Measurements from ENCODE around the gene IRF5. TPM values are rescaled to one million over a fixed set of nuclear protein-coding genes. Genes with fewer than 3 reads are reported as not detected.

The IRF5 gene
- total and polyA plus RNA-seq, 5 donors from 2014 or later = 13.5 to 24.1 (median 19.3) TPM

DNA sequence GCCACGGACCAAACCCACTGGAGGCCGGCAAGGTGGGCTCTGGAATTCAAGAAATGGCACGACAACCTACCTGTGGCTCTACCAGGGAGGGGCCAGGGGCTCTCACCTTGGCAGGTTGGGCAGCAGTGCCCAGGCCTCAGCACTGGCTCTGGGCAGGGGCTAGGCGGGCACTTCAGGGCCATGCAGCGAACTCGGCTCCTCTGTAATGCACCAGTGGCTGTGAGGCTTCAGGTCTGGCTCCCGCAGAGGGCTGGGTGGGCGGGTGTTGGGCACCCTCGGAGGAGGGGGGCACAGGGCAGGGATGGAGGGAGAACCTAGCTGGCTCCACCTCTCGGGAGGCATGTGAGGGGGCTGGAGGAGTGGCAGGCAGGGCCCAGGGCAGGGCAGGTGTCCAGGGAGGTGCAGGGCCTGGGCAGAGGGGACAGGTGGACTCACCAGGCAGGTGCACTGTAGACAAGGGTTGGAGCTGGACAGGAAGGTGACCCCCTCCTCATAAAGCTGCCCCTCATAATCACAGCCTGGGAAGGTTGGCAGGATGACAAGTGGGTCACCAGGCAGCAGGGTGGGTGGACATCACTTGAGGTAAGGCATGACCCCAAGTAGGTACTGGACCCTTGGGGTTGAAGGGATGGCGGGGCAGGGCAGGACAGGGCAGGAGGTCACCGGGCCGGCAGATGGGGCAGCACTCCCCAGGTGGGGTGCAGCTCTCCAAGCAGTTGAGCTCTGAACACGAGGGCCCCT is 33.9 kb upstream of the IRF5 start:
- peaks cover 37% of the 10 kb centered on the region for H3K27me3 Mint-ChIP-seq
- no peak for DNase-seq

DNA sequence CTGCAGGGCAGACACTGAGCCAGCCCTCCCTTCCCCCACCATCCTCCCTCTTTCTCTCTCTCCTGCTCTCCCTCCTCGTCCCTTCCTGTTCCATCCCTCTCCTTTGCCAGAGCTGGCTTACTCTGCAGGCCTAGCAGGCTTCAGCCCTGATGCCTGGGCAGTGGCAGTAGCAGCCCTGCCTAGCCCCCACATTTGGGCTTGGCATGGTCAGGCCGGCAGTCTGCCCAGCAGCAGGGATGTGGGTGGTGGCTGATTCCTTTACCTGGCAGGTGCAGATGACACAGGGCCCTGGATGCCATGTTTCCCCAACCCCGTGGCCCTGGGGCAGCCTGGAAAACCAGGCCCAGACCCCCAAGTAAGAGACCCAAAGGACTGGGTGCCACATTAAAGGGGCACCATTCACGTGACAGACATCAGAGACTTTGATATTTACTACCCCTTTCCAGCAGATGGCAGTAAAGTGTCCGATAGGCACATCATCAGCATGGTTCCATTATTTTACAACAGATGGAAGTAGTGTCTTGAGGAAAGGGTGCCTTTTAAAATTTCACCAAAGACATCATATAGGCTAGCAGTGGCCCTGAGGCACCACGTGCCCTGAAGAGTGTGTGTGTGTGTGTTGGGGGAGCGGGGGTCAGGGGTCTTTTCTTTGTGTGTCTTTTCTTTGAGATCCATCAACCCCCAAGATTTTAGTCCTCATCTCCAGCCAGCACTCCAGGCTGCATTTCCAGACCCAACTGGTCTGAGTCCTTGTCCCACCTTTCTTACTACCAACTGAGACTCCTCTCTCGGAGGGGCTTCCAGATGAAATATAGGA is 33.1 kb upstream of the IRF5 start:
- H3K27me3 ChIP-seq (ENCODE audit: control insufficient read depth, insufficient read depth, low read length) = peaks cover 1% of the 10 kb centered on the region
- no peaks in the 10 kb centered on the region for H3K36me3 ChIP-seq (ENCODE audit: control insufficient read depth, insufficient read depth, low read length)
- ATAC-seq (ENCODE audit: low read depth in 2 of 2) (peak; percentile 64 to 74), DNase-seq (peak in 2 of 3 donors; percentile 65 to 68)
- no peak overlapping the region for H3K27ac ChIP-seq (ENCODE audit: insufficient read depth, low read length, poor library complexity, severe bottlenecking)
- no peaks in the 10 kb centered on the region for H3K4me1 Mint-ChIP-seq
- H3K9me3 Mint-ChIP-seq = peaks cover 0 to 5% (median 0%) of the 10 kb centered on the region in 7 donors
- no peak overlapping the region for H3K27ac Mint-ChIP-seq
- H3K4me3 Mint-ChIP-seq = no peak overlapping the region
- H3K27me3 Mint-ChIP-seq = peaks cover 43% of the 10 kb centered on the region
- H3K36me3 Mint-ChIP-seq = no peaks in the 10 kb centered on the region
- H3K9me3 ChIP-seq (ENCODE audit: control insufficient read depth in 2 of 2, low read length in 2 of 2) = peaks cover 2 to 3% of the 10 kb centered on the region in 2 experiments
- H3K4me3 ChIP-seq (ENCODE audit: low read depth, low read length) = no peak overlapping the region
- H3K4me1 ChIP-seq (ENCODE audit: control insufficient read depth, insufficient read depth, low read length, poor library complexity, severe bottlenecking) = no peaks in the 10 kb centered on the region

More for the DNA sequence above, 33.9 kb upstream of the IRF5 start:
- no peaks in the 10 kb centered on the region for H3K36me3 Mint-ChIP-seq
- H3K4me1 Mint-ChIP-seq = no peaks in the 10 kb centered on the region
- ATAC-seq (ENCODE audit: low read depth in 2 of 2) = no peak
- Histone ChIP-seq H3K4me3 (ENCODE audit: low read depth, low read length) (no peak overlapping the region), H3K27me3 (ENCODE audit: control insufficient read depth, insufficient read depth, low read length) (peaks cover 3% of the 10 kb centered on the region), H3K36me3 (ENCODE audit: control insufficient read depth, insufficient read depth, low read length) (no peaks in the 10 kb centered on the region), H3K4me1 (ENCODE audit: control insufficient read depth, insufficient read depth, low read length, poor library complexity, severe bottlenecking) (no peaks in the 10 kb centered on the region), H3K9me3 (ENCODE audit: control insufficient read depth in 2 of 2, low read length in 2 of 2) (peaks cover 6 to 7% of the 10 kb centered on the region in 2 experiments), H3K27ac (ENCODE audit: insufficient read depth, low read length, poor library complexity, severe bottlenecking) (no peak overlapping the region)
- H3K4me3 Mint-ChIP-seq = no peak overlapping the region
- peaks cover 0 to 5% (median 0%) of the 10 kb centered on the region in 7 donors for H3K9me3 Mint-ChIP-seq
- no peak overlapping the region for H3K27ac Mint-ChIP-seq

GRCh38 chr7:128906001-128906765 is 31.5 kb upstream of the IRF5 start:
- Histone ChIP-seq H3K4me1 (ENCODE audit: control insufficient read depth, insufficient read depth, low read length, poor library complexity, severe bottlenecking) (no peaks in the 10 kb centered on the region), H3K27ac (ENCODE audit: insufficient read depth, low read length, poor library complexity, severe bottlenecking) (no peak overlapping the region), H3K27me3 (ENCODE audit: control insufficient read depth, insufficient read depth, low read length) (no peaks in the 10 kb centered on the region), H3K4me3 (ENCODE audit: low read depth, low read length) (no peak overlapping the region), H3K9me3 (ENCODE audit: control insufficient read depth in 2 of 2, low read length in 2 of 2) (no peaks in the 10 kb centered on the region), H3K36me3 (ENCODE audit: control insufficient read depth, insufficient read depth, low read length) (no peaks in the 10 kb centered on the region)
- Mint-ChIP-seq H3K27me3 (peaks cover 45% of the 10 kb centered on the region), H3K4me1 (no peaks in the 10 kb centered on the region), H3K36me3 (no peaks in the 10 kb centered on the region), H3K9me3 (peaks cover 0 to 5% (median 0%) of the 10 kb centered on the region in 7 donors), H3K27ac (no peak overlapping the region), H3K4me3 (no peak overlapping the region)
- DNase-seq = no peak
- no peak for ATAC-seq (ENCODE audit: low read depth in 2 of 2)

GRCh38 chr7:128906766-128907559 is 30.8 kb upstream of the IRF5 start:
- no peak overlapping the region for H3K4me3 ChIP-seq (ENCODE audit: low read depth, low read length)
- H3K27me3 ChIP-seq (ENCODE audit: control insufficient read depth, insufficient read depth, low read length) = no peaks in the 10 kb centered on the region
- H3K27ac ChIP-seq (ENCODE audit: insufficient read depth, low read length, poor library complexity, severe bottlenecking) = no peak overlapping the region
- no peak overlapping the region for H3K4me3 Mint-ChIP-seq
- H3K36me3 ChIP-seq (ENCODE audit: control insufficient read depth, insufficient read depth, low read length) = no peaks in the 10 kb centered on the region
- peaks cover 0 to under 1% (median 0%) of the 10 kb centered on the region in 7 donors for H3K9me3 Mint-ChIP-seq
- H3K4me1 Mint-ChIP-seq = no peaks in the 10 kb centered on the region
- DNase-seq (no peak), ATAC-seq (ENCODE audit: low read depth in 2 of 2) (no peak)
- peaks cover 53% of the 10 kb centered on the region for H3K27me3 Mint-ChIP-seq
- H3K9me3 ChIP-seq (ENCODE audit: control insufficient read depth in 2 of 2, low read length in 2 of 2) = no peaks in the 10 kb centered on the region
- no peaks in the 10 kb centered on the region for H3K4me1 ChIP-seq (ENCODE audit: control insufficient read depth, insufficient read depth, low read length, poor library complexity, severe bottlenecking)
- no peak overlapping the region for H3K27ac Mint-ChIP-seq
- H3K36me3 Mint-ChIP-seq = no peaks in the 10 kb centered on the region

DNA sequence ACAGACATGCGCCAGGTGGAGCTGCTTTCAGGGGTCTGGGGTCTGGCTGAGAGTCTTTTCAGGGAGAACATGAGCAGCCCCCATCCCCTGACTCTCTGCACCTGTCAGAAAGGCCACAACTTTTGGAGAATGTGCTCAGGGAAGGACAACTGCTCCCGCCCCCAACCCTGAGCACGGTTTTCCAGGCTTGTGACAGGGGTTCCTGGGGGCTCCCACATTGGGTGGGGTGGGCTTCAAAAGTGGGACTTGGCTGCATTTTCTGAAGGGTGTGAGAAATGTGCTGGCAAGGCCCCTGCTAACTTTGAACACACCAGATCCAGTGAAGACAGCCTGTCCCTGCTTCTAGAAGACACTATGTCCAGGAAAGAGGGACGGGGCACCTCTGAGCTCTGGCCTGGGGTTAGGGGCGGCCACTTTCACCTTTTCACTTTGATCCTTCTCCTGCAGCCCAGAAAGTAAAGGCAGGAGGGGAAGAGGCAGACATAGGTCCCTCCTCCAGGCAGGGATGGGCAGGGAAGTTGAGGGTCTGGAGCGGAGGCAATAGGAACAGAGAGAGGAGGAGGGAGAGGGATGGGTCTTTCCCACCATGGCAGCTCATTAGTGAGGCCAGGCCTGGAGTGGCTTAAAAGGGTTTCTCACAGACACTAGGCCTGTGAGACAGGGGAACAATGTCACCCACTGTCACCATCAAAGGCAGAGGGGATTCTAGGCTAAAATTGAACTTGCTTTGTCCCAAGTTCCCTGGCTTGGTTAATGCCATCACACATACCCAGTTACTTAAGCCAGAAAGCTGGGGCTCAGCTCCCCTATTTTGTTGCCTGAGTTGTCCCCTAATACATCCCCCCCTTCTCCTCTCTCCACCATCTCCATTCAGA is 28.7 kb upstream of the IRF5 start:
- H3K4me1 ChIP-seq (ENCODE audit: control insufficient read depth, insufficient read depth, low read length, poor library complexity, severe bottlenecking) = no peaks in the 10 kb centered on the region
- ATAC-seq (ENCODE audit: low read depth in 2 of 2) = no peak
- H3K27ac ChIP-seq (ENCODE audit: insufficient read depth, low read length, poor library complexity, severe bottlenecking) = no peak overlapping the region

DNA sequence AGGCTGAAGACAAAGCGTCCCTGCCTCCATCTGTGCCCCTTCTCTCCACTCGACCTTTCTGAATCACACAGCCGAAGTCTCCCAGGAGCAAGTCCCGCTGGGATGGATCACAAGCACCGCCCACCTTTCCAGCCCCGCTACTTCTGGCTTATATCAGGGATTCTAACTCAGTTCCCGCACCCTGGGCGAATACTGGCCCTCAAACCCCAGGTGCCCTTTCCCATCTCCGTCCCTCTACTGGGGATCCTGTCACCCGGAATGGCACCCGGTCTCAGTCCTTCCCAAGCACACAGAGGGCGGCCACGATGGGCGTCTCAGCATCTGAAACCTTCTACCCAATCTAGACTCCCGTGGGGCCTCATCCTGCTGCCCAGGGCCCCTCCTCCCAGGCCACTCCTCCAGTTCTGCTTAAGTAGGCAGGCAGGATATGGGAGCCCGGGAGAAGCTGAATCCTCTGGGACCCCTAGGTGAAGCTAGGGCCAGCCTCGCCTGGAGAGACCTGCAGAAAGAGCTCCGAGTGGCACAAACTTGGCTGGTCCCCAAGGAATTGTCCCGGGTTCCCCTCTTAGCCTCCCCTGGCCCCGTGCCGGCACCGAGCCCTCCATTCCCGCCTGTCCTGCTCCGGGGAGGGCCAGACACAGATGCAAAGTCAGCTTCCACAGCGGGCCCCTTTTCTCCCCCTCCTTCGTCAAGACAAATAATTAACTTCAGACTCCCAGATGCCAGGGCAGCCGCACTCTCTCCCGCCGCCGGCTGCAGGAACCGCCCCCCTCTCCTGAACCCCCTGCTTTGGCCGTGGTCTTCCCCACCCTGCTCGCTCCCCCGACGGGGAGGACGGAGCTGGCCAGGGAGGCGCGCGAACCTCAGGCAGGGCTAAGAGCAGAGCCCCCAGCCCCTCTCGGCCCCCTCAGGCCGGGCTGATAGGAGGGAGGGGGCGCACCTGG is 27.8 kb upstream of the IRF5 start:
- H3K4me1 ChIP-seq (ENCODE audit: control insufficient read depth, insufficient read depth, low read length, poor library complexity, severe bottlenecking) = peaks cover 3% of the 10 kb centered on the region
- peaks cover 59% of the 10 kb centered on the region for H3K27me3 Mint-ChIP-seq
- no peaks in the 10 kb centered on the region for H3K9me3 Mint-ChIP-seq
- peaks cover 0 to 8% (median 0%) of the 10 kb centered on the region in 4 donors for H3K4me1 Mint-ChIP-seq
- no peaks in the 10 kb centered on the region for H3K36me3 ChIP-seq (ENCODE audit: control insufficient read depth, insufficient read depth, low read length)
- H3K27ac ChIP-seq (ENCODE audit: insufficient read depth, low read length, poor library complexity, severe bottlenecking) = no peak overlapping the region
- DNase-seq (no peak), ATAC-seq (ENCODE audit: low read depth in 2 of 2) (no peak)
- no peak overlapping the region for H3K4me3 Mint-ChIP-seq
- no peak overlapping the region for H3K4me3 ChIP-seq (ENCODE audit: low read depth, low read length)
- no peaks in the 10 kb centered on the region for H3K27me3 ChIP-seq (ENCODE audit: control insufficient read depth, insufficient read depth, low read length)
- no peaks in the 10 kb centered on the region for H3K9me3 ChIP-seq (ENCODE audit: control insufficient read depth in 2 of 2, low read length in 2 of 2)
- no peaks in the 10 kb centered on the region for H3K36me3 Mint-ChIP-seq
- H3K27ac Mint-ChIP-seq = no peak overlapping the region

More for the DNA sequence above, 28.7 kb upstream of the IRF5 start:
- H3K4me3 Mint-ChIP-seq = no peak overlapping the region
- Histone ChIP-seq H3K27me3 (ENCODE audit: control insufficient read depth, insufficient read depth, low read length) (no peaks in the 10 kb centered on the region), H3K4me3 (ENCODE audit: low read depth, low read length) (no peak overlapping the region), H3K9me3 (ENCODE audit: control insufficient read depth in 2 of 2, low read length in 2 of 2) (no peaks in the 10 kb centered on the region), H3K36me3 (ENCODE audit: control insufficient read depth, insufficient read depth, low read length) (no peaks in the 10 kb centered on the region)
- H3K9me3 Mint-ChIP-seq = no peaks in the 10 kb centered on the region
- no peaks in the 10 kb centered on the region for H3K4me1 Mint-ChIP-seq
- DNase-seq = no peak
- peaks cover 60% of the 10 kb centered on the region for H3K27me3 Mint-ChIP-seq
- no peaks in the 10 kb centered on the region for H3K36me3 Mint-ChIP-seq
- H3K27ac Mint-ChIP-seq = no peak overlapping the region

Measured in CD4-positive, CD25-positive, alpha-beta regulatory T cell (primary cell).